Stimulated activated naive B cell treated with anti-CD40 and anti-IgM and Interleukin-4, amounts not matched to agents 10 μg/mL and 1 μg/mL and 100 μg/mL, for 72 hours (primary cell): ENCODE data around the gene SORCS2.

ENCODE experiments used
- ATAC-seq, 2 donors: fragments of 150-1000 bp; cut with Tn5 transposase; replicated peaks; 2 replicates each; pipeline ENCODE4 v1.10.0; 2021; ENCODE audit warnings: moderate library complexity in 1 of 2
- DNase-seq: peaks from one replicate; pipeline ENCODE4 v3.0.0; 2021
- H3K27ac Mint-ChIP-seq: one replicate; pipeline ENCODE4 v1.8.0; 2022; ENCODE audit warnings: mild to moderate bottlenecking, mixed read lengths
- H3K27me3 Mint-ChIP-seq, 2 donors: one replicate each; pipeline ENCODE4 v1.8.0; 2022; ENCODE audit warnings: mixed read lengths in 2 of 2
- H3K36me3 Mint-ChIP-seq, 2 donors: one replicate each; pipeline ENCODE4 v1.8.0; 2022; ENCODE audit warnings: mixed read lengths in 2 of 2, mild to moderate bottlenecking in 1 of 2
- H3K4me1 Mint-ChIP-seq, 2 donors: one replicate each; pipeline ENCODE4 v1.8.0; 2022; ENCODE audit warnings: mixed read lengths in 2 of 2, mild to moderate bottlenecking in 1 of 2
- H3K4me3 Mint-ChIP-seq, 2 donors: one replicate each; pipeline ENCODE4 v1.8.0; 2022; ENCODE audit warnings: mild to moderate bottlenecking in 2 of 2, mixed read lengths in 2 of 2, moderate library complexity in 1 of 2
- H3K9me3 Mint-ChIP-seq, 2 donors: one replicate each; pipeline ENCODE4 v1.8.0; 2022; ENCODE audit warnings: mixed read lengths in 2 of 2, mild to moderate bottlenecking in 1 of 2

The SORCS2 gene

GRCh38 chr4:7322166-7322991 lies 130.0 kb downstream of the SORCS2 start:
- Mint-ChIP-seq H3K4me1 (no peaks in the 10 kb centered on the region), H3K4me3 (no peak overlapping the region), H3K36me3 (no peaks in the 10 kb centered on the region), H3K27me3 (peaks cover 0 to 7% of the 10 kb centered on the region in 2 donors), H3K27ac (no peak overlapping the region), H3K9me3 (peaks cover 18% of the 10 kb centered on the region in 2 donors)
- ATAC-seq (no peak), DNase-seq (no peak)

- Mint-ChIP-seq H3K4me3 (no peak overlapping the region), H3K27ac (no peak overlapping the region), H3K36me3 (no peaks in the 10 kb centered on the region), H3K27me3 (peaks cover 0 to 7% of the 10 kb centered on the region in 2 donors), H3K4me1 (no peaks in the 10 kb centered on the region), H3K9me3 (peaks cover 16% of the 10 kb centered on the region in 2 donors)
- no peak for DNase-seq
- no peak for ATAC-seq
Measured at GRCh38 chr4:7323461-7323871, 131.1 kb downstream of the SORCS2 start.

GRCh38 chr4:7323872-7324650 lies 131.7 kb downstream of the SORCS2 start:
- Mint-ChIP-seq H3K27me3 (peaks cover 0 to 7% of the 10 kb centered on the region in 2 donors), H3K4me1 (no peaks in the 10 kb centered on the region), H3K4me3 (no peak overlapping the region), H3K9me3 (peaks cover 10% of the 10 kb centered on the region in 2 donors), H3K27ac (no peak overlapping the region), H3K36me3 (no peaks in the 10 kb centered on the region)
- DNase-seq (no peak), ATAC-seq (no peak)

- Mint-ChIP-seq H3K9me3 (peaks cover 7 to 8% of the 10 kb centered on the region in 2 donors), H3K4me1 (no peaks in the 10 kb centered on the region), H3K36me3 (no peaks in the 10 kb centered on the region), H3K4me3 (no peak overlapping the region), H3K27me3 (peaks cover 0 to 7% of the 10 kb centered on the region in 2 donors), H3K27ac (no peak overlapping the region)
- DNase-seq (no peak), ATAC-seq (no peak)
Measured at GRCh38 chr4:7324651-7325121, 132.3 kb downstream of the SORCS2 start.

- ATAC-seq (no peak), DNase-seq (no peak)
- Mint-ChIP-seq H3K27ac (peak overlapping the region; percentile 39), H3K4me1 (no peaks in the 10 kb centered on the region), H3K36me3 (no peaks in the 10 kb centered on the region), H3K27me3 (peaks cover 0 to 7% of the 10 kb centered on the region in 2 donors), H3K9me3 (peaks cover 5 to 7% of the 10 kb centered on the region in 2 donors), H3K4me3 (no peak overlapping the region)
Measured at GRCh38 chr4:7325541-7325940, 133.2 kb downstream of the SORCS2 start.

GRCh38 chr4:7326306-7326692 lies 134.0 kb downstream of the SORCS2 start:
- Mint-ChIP-seq H3K27me3 (peaks cover 0 to 7% of the 10 kb centered on the region in 2 donors), H3K27ac (no peak overlapping the region), H3K4me3 (no peak overlapping the region), H3K36me3 (no peaks in the 10 kb centered on the region), H3K4me1 (no peaks in the 10 kb centered on the region), H3K9me3 (peaks cover 1 to 3% of the 10 kb centered on the region in 2 donors)
- ATAC-seq (no peak), DNase-seq (no peak)

- Mint-ChIP-seq H3K9me3 (no peaks in the 10 kb centered on the region), H3K4me1 (no peaks in the 10 kb centered on the region), H3K36me3 (no peaks in the 10 kb centered on the region), H3K27ac (no peak overlapping the region), H3K4me3 (no peak overlapping the region), H3K27me3 (peaks cover 0 to 7% of the 10 kb centered on the region in 2 donors)
- DNase-seq: no peak
- ATAC-seq: no peak
Measured at GRCh38 chr4:7326693-7327340, 134.5 kb downstream of the SORCS2 start.

GRCh38 chr4:7327341-7327885 lies 135.1 kb downstream of the SORCS2 start:
- no peak overlapping the region for H3K27ac Mint-ChIP-seq
- H3K9me3 Mint-ChIP-seq: no peaks in the 10 kb centered on the region
- no peak overlapping the region for H3K4me3 Mint-ChIP-seq
- ATAC-seq (no peak), DNase-seq (no peak)
- no peaks in the 10 kb centered on the region for H3K36me3 Mint-ChIP-seq
- H3K27me3 Mint-ChIP-seq: peaks cover 0 to 7% of the 10 kb centered on the region in 2 donors
- H3K4me1 Mint-ChIP-seq: no peaks in the 10 kb centered on the region

GRCh38 chr4:7328162-7328912 lies 136.0 kb downstream of the SORCS2 start:
- ATAC-seq: no peak
- Mint-ChIP-seq H3K4me1 (no peaks in the 10 kb centered on the region), H3K27ac (no peak overlapping the region), H3K9me3 (no peaks in the 10 kb centered on the region), H3K27me3 (peaks cover 0 to 7% of the 10 kb centered on the region in 2 donors), H3K4me3 (no peak overlapping the region), H3K36me3 (no peaks in the 10 kb centered on the region)
- no peak for DNase-seq

- Mint-ChIP-seq H3K27me3 (no peaks in the 10 kb centered on the region), H3K4me3 (no peak overlapping the region), H3K27ac (no peak overlapping the region), H3K4me1 (no peaks in the 10 kb centered on the region), H3K36me3 (no peaks in the 10 kb centered on the region), H3K9me3 (no peaks in the 10 kb centered on the region)
- ATAC-seq (no peak), DNase-seq (no peak)
Measured at GRCh38 chr4:7328913-7329638, 136.7 kb downstream of the SORCS2 start.

- H3K4me3 Mint-ChIP-seq: no peak overlapping the region
- H3K36me3 Mint-ChIP-seq: no peaks in the 10 kb centered on the region
- no peaks in the 10 kb centered on the region for H3K4me1 Mint-ChIP-seq
- ATAC-seq (no peak), DNase-seq (no peak)
- no peaks in the 10 kb centered on the region for H3K9me3 Mint-ChIP-seq
- H3K27me3 Mint-ChIP-seq: no peaks in the 10 kb centered on the region
- H3K27ac Mint-ChIP-seq: no peak overlapping the region
Measured at GRCh38 chr4:7330031-7330596, 137.8 kb downstream of the SORCS2 start.

- no peak overlapping the region for H3K4me3 Mint-ChIP-seq
- H3K9me3 Mint-ChIP-seq: no peaks in the 10 kb centered on the region
- no peak for ATAC-seq
- H3K27ac Mint-ChIP-seq: no peak overlapping the region
- peaks cover 0 to 2% of the 10 kb centered on the region in 2 donors for H3K4me1 Mint-ChIP-seq
- no peaks in the 10 kb centered on the region for H3K27me3 Mint-ChIP-seq
- no peak for DNase-seq
- no peaks in the 10 kb centered on the region for H3K36me3 Mint-ChIP-seq
Measured at GRCh38 chr4:7330811-7331681, 138.7 kb downstream of the SORCS2 start.
